H1 (cell line): Measurements from ENCODE around the gene TNNI2. TPM values are rescaled to one million over a fixed set of nuclear protein-coding genes. Genes with fewer than 3 reads are reported as not detected.

Source experiments
- CTCF ChIA-PET: fragments of 300-600 bp; sonication (Branson Sonifier 250); formaldehyde crosslinking; loops from one replicate; lab custom pipeline; 2021; ENCODE audit not compliant: partially characterized antibody; lab: Charles Lee
- POLR2A ChIA-PET: fragments of 300-600 bp; sonication (Branson Sonifier 250); formaldehyde crosslinking; loops from one replicate; lab custom pipeline; 2021; ENCODE audit warnings: inconsistent platforms; ENCODE audit not compliant: partially characterized antibody; lab: Charles Lee
- DNase-seq, 2 experiments: peaks; one replicate each; pipeline versions ENCODE4 v3.0.0 to v3.0.0-alpha.2; 2010 to 2022; ENCODE audit warnings: low spot score in 2 of 2, low read depth in 1 of 2, mixed read lengths in 1 of 2
- FAIRE-seq: peaks from 2 replicates; lab custom pipeline; 2011; peaks lifted over from hg19 to GRCh38; lab: Jason Lieb, UNC
- H2AFZ ChIP-seq: 2 replicates; pipeline ENCODE4 v1.8.1; 2012; ENCODE audit warnings: low read length, inconsistent platforms
- H2AK5ac ChIP-seq: 2 replicates; pipeline ENCODE4 v1.6.1; 2013; ENCODE audit warnings: low read depth, low read length
- H2BK120ac ChIP-seq: replicated peaks from 2 replicates; pipeline ENCODE3; 2013; ENCODE audit warnings: low read depth, low read length, inconsistent platforms
- H2BK12ac ChIP-seq: 2 replicates; pipeline ENCODE4 v1.6.1; 2013; ENCODE audit warnings: low read depth, low read length
- H2BK15ac ChIP-seq: 2 replicates; pipeline ENCODE4 v1.6.1; 2013; ENCODE audit warnings: low read length
- H2BK20ac ChIP-seq: 2 replicates; pipeline ENCODE4 v1.6.1; 2013; ENCODE audit warnings: low read length
- H2BK5ac ChIP-seq: 2 replicates; pipeline ENCODE4 v1.6.1; 2013; ENCODE audit warnings: low read depth, low read length
- H3K14ac ChIP-seq: 2 replicates; pipeline ENCODE4 v1.6.1; 2013; ENCODE audit warnings: inconsistent platforms; ENCODE audit not compliant: insufficient read length
- H3K18ac ChIP-seq: 2 replicates; pipeline ENCODE4 v1.6.1; 2013; ENCODE audit warnings: low read length; ENCODE audit errors: extremely low read depth
- H3K23ac ChIP-seq: 2 replicates; pipeline ENCODE4 v1.6.1; 2013; ENCODE audit warnings: inconsistent platforms; ENCODE audit not compliant: insufficient read length
- H3K23me2 ChIP-seq: 2 replicates; pipeline ENCODE4 v1.6.1; 2013; ENCODE audit warnings: low read depth, low read length
- H3K27ac ChIP-seq: 2 replicates; pipeline ENCODE4 v1.6.1; 2011; ENCODE audit warnings: low read depth, low read length, inconsistent platforms
- H3K27me3 ChIP-seq, 4 experiments: replicated peaks in 1 of 4; 1 replicate in 1 of 4; 2 replicates in 3 of 4; pipeline versions ENCODE4 v1.6.1 to v1.8.1; 2011 to 2013; ENCODE audit warnings: low read length in 3 of 4, mild to moderate bottlenecking in 3 of 4, inconsistent platforms in 2 of 4, mixed read lengths in 2 of 4, moderate library complexity in 1 of 4; ENCODE audit not compliant: control insufficient read depth in 3 of 4, insufficient read depth in 3 of 4; ENCODE audit errors: extremely low read depth in 1 of 4
- H3K36me3 ChIP-seq, 4 experiments: 2 replicates each; pipeline versions ENCODE4 v1.6.1 to v1.8.1; 2011 to 2013; ENCODE audit warnings: mild to moderate bottlenecking in 4 of 4, low read length in 3 of 4, moderate library complexity in 2 of 4, control low read depth in 1 of 4, inconsistent platforms in 1 of 4; ENCODE audit not compliant: insufficient read depth in 4 of 4, control insufficient read depth in 2 of 4
- H3K4ac ChIP-seq: replicated peaks from 2 replicates; pipeline ENCODE3; 2013; ENCODE audit warnings: low read length, low read depth, mixed read lengths, inconsistent platforms; ENCODE audit not compliant: insufficient read length
- H3K4me1 ChIP-seq, 4 experiments: replicated peaks in 1 of 4; 1 replicate in 1 of 4; 2 replicates in 3 of 4; pipeline versions ENCODE4 v1.6.1 to v1.8.1; 2011 to 2013; ENCODE audit warnings: low read length in 3 of 4, inconsistent platforms in 2 of 4, mixed read lengths in 1 of 4; ENCODE audit not compliant: insufficient read depth in 4 of 4, control insufficient read depth in 3 of 4
- H3K4me2 ChIP-seq, 2 experiments: 2 replicates each; pipeline versions ENCODE4 v1.6.1 to v1.8.1; 2011 to 2013; ENCODE audit warnings: low read depth in 2 of 2, low read length in 2 of 2, control low read depth in 1 of 2, inconsistent platforms in 1 of 2, mild to moderate bottlenecking in 1 of 2; ENCODE audit not compliant: insufficient read depth in 1 of 2
- H3K4me3 ChIP-seq, 4 experiments: fragments of 200-600, 300-600 bp in 1 of 4; sonication (generic), shearing (Covaris generic), sonication (Bioruptor Twin) in 1 of 4; 2 replicates each; pipeline versions ENCODE4 v1.5.1 to v1.8.1; 2011 to 2016; ENCODE audit warnings: low read length in 4 of 4, low read depth in 3 of 4, control low read depth in 2 of 4, inconsistent platforms in 2 of 4, mild to moderate bottlenecking in 2 of 4, mixed read lengths in 1 of 4, moderate library complexity in 1 of 4; ENCODE audit not compliant: insufficient read depth in 2 of 4; ENCODE audit errors: extremely low read depth in 1 of 4
- H3K56ac ChIP-seq: replicated peaks from 2 replicates; pipeline ENCODE3; 2013; ENCODE audit warnings: low read depth, mild to moderate bottlenecking, mixed read lengths, low read length, inconsistent platforms; ENCODE audit not compliant: insufficient read length
- H3K79me1 ChIP-seq: 2 replicates; pipeline ENCODE4 v1.6.1; 2013; ENCODE audit warnings: low read depth, low read length, control low read depth
- H3K79me2 ChIP-seq, 2 experiments: 2 replicates each; pipeline versions ENCODE4 v1.6.1 to v1.8.1; 2012 to 2013; ENCODE audit warnings: low read length in 2 of 2, mild to moderate bottlenecking in 2 of 2, inconsistent platforms in 1 of 2; ENCODE audit not compliant: insufficient read depth in 2 of 2, control insufficient read depth in 1 of 2
- H3K9ac ChIP-seq, 4 experiments: replicated peaks in 1 of 4; 1 replicate in 1 of 4; 2 replicates in 3 of 4; pipeline versions ENCODE4 v1.6.1 to v1.8.1; 2011 to 2013; ENCODE audit warnings: low read depth in 3 of 4, low read length in 3 of 4, control low read depth in 2 of 4, mild to moderate bottlenecking in 2 of 4, moderate library complexity in 2 of 4, inconsistent platforms in 1 of 4; ENCODE audit errors: extremely low read depth in 1 of 4
- H3K9me3 ChIP-seq, 2 experiments: 2 replicates each; pipeline versions ENCODE4 v1.6.1 to v1.8.1; 2012 to 2013; ENCODE audit warnings: mild to moderate bottlenecking in 2 of 2, moderate library complexity in 2 of 2, control low read depth in 1 of 2, inconsistent platforms in 1 of 2, low read depth in 1 of 2, low read length in 1 of 2, mixed read lengths in 1 of 2; ENCODE audit not compliant: insufficient read depth in 2 of 2
- H4K20me1 ChIP-seq, 2 experiments: replicated peaks in 1 of 2; 2 replicates each; pipeline versions ENCODE3 to v1.8.1; 2011 to 2013; ENCODE audit warnings: inconsistent platforms in 2 of 2, low read length in 2 of 2, mild to moderate bottlenecking in 1 of 2; ENCODE audit not compliant: insufficient read depth in 2 of 2, control insufficient read depth in 1 of 2
- H4K5ac ChIP-seq: 2 replicates; pipeline ENCODE4 v1.6.1; 2013; ENCODE audit warnings: low read length, low read depth, mixed read lengths, inconsistent platforms; ENCODE audit not compliant: insufficient read length
- H4K8ac ChIP-seq: 2 replicates; pipeline ENCODE4 v1.8.0; 2013; ENCODE audit warnings: mild to moderate bottlenecking, moderate library complexity, low read length, inconsistent platforms; ENCODE audit not compliant: insufficient read depth; ENCODE audit errors: extremely low read depth
- H4K91ac ChIP-seq: replicated peaks from 2 replicates; pipeline ENCODE3; 2013; ENCODE audit warnings: low read length, mixed read lengths, inconsistent platforms; ENCODE audit not compliant: insufficient read length
- GABPA ChIP-seq: IDR thresholded peaks from 2 replicates; pipeline ENCODE4 v1.6.1; 2011; ENCODE audit warnings: mild to moderate bottlenecking, low read length, moderate library complexity, borderline replicate concordance; ENCODE audit not compliant: insufficient read depth
- GTF2F1 ChIP-seq: IDR thresholded peaks from 2 replicates; pipeline ENCODE4 v1.6.1; 2012; ENCODE audit warnings: low read depth, low read length, improper control_type of control experiment, borderline replicate concordance
- HDAC2 ChIP-seq, 2 experiments: fragments of 300-600 bp in 1 of 2; sonication (generic) in 1 of 2; IDR thresholded peaks; 2 replicates each; pipeline ENCODE4 v1.6.1; 2011 to 2012; ENCODE audit warnings: low read depth in 2 of 2, low read length in 2 of 2, mild to moderate bottlenecking in 2 of 2, moderate library complexity in 2 of 2, borderline replicate concordance in 1 of 2, inconsistent platforms in 1 of 2
- POU5F1 ChIP-seq: IDR thresholded peaks from 2 replicates; pipeline ENCODE4 v1.6.1; 2011; ENCODE audit warnings: low read depth, mild to moderate bottlenecking, low read length, moderate library complexity
- RAD21 ChIP-seq, 2 experiments: IDR thresholded peaks in 1 of 2; conservative IDR thresholded peaks in 1 of 2; 2 replicates each; pipeline ENCODE4 v1.6.1; 2011; ENCODE audit warnings: low read depth in 2 of 2, low read length in 2 of 2, improper control_type of control experiment in 1 of 2, inconsistent platforms in 1 of 2, mild to moderate bottlenecking in 1 of 2, moderate library complexity in 1 of 2
- SAP30 ChIP-seq: fragments of 300-600 bp; sonication (generic); IDR thresholded peaks from 2 replicates; pipeline ENCODE4 v1.7.1; 2012; ENCODE audit warnings: low read length, moderate library complexity, mild to moderate bottlenecking, inconsistent platforms; ENCODE audit not compliant: insufficient read depth, insufficient replicate concordance
- SIRT6 ChIP-seq: IDR thresholded peaks from one replicate; pipeline ENCODE4 v1.7.1; 2012; ENCODE audit warnings: low read length, inconsistent platforms
- WGBS, 2 experiments: shearing (Covaris generic) in 1 of 2; methylation state at CpG; one replicate each; pipeline versions ENCODE4 v1.1.6 to v1.1.7; 2013 to 2015; ENCODE audit warnings: low lambda C conversion rate in 2 of 2, mixed read lengths in 2 of 2, inconsistent platforms in 1 of 2, low coverage in 1 of 2, missing lambda C conversion rate in 1 of 2; ENCODE audit not compliant: insufficient replicate concordance in 2 of 2, insufficient coverage in 1 of 2, insufficient read length in 1 of 2; ENCODE audit errors: extremely low coverage in 1 of 2, missing lambda C conversion rate in 1 of 2; 5-methylcytosine and 5-hydroxymethylcytosine counted together
- polyA plus RNA-seq, 7 experiments: library from polyadenylated mRNA; depleted of rRNA in 3 of 7; stranded (reverse) in 5 of 7; unstranded in 2 of 7; fragments of >200 nt in 5 of 7; fragments of 200-250 nt in 2 of 7; gene quantifications; 1 replicate in 5 of 7; 2 replicates in 1 of 7; 4 replicates in 1 of 7; pipeline versions ENCODE4 v1.2.1 to v1.2.3, GENCODE V29; 2011 to 2013; ENCODE audit warnings: missing spikeins in 2 of 7, mixed read lengths in 2 of 7
- total RNA-seq: library from RNA; stranded (reverse); fragmentation: NEBNext Ultra II Directional; extraction: Animal tissue kit (Norgen Biotek cat#: 25700); gene quantifications from 2 replicates; pipeline ENCODE4 v1.2.1, GENCODE V29; 2021

Gene TNNI2
- total and polyA plus RNA-seq, 2 of the 8 experiments (the other 6 are each of a cell fraction or from before 2014, with no cell fraction given) = not detected

DNA sequence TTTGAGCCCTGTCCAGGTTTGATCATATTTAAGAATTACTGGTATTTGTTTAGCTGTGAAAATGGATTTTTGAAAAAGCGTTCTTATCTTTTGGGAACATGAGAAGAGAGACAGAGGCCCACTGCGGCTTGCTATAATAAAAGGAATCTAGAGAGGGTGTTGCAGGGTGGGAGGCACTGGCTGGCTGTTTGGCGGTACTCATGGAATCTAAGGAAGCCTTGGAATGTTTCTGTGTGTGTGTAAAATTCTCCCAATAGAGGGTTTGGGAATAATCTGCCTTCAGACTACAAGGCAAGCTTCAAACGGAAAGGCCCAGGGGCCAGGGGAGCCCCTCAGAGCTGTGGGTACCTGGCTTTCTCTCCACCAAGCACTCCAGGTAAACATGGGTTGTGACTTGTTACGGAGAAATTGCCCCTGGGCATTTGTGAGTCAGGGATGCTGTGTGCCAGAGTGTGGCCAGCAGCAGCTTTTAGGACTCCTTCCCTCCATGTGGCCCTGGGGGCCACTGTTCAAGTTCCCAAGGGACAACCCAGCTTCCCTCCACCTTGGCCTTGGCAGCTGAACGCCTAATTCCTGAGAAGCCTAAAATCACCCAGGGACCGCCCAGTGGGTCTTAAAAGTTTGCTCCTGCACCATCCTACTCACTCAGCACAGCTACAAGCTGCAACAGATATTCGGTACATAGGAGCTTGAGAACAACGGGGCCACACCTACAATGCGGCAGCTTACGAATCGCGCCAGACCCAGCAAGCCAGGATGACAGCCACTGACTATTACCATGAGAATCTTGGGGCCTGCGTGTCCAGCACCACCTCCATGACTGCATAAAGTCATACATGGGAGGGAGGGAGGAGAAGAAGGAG is 18.1 kb upstream of the TNNI2 start:
- Histone ChIP-seq H3K56ac (peak overlapping the region; percentile 97), H3K18ac (no peak overlapping the region), H3K79me2 (no peaks in the 10 kb centered on the region), H3K23ac (no peak overlapping the region), H4K8ac (no peak overlapping the region; the same call in 1 of the 2 replicates), H2BK5ac (no peak overlapping the region), H2BK15ac (no peak overlapping the region), H3K79me1 (no peaks in the 10 kb centered on the region), H4K91ac (no peak overlapping the region), H3K4me2 (no peak overlapping the region), H3K9ac (no peak overlapping the region), H4K20me1 (peaks cover 0 to 8% of the 10 kb centered on the region in 2 experiments), H3K9me3 (peaks cover 0 to 7% of the 10 kb centered on the region in 2 experiments; a peak in 2 of 4 replicates), H3K23me2 (peaks cover 8% of the 10 kb centered on the region; the same call in 1 of the 2 replicates), H3K36me3 (no peaks in the 10 kb centered on the region), H2AK5ac (no peak overlapping the region), H3K4me1 (peaks cover 0 to 2% (median 0%) of the 10 kb centered on the region in 4 experiments; a peak in 3 of 7 replicates), H2BK120ac (no peak overlapping the region), H2BK12ac (no peak overlapping the region), H3K4me3 (no peak overlapping the region), H2AFZ (no peak overlapping the region), H2BK20ac (no peak overlapping the region), H3K27ac (no peak overlapping the region), H3K14ac (no peak overlapping the region), H3K4ac (no peak overlapping the region), H3K27me3 (no peaks in the 10 kb centered on the region; a peak in 1 of 7 replicates), H4K5ac (no peak overlapping the region)
- 87% methylated on average over 14 of the region's 14 CpGs; no CpG with 5 or more reads in 1 of the 2 experiments for WGBS, 2 experiments
- TF ChIP-seq HDAC2 (IDR thresholded peaks at IDR 0.05; ENCODE audit: borderline replicate concordance in 1 of 2, low read depth in 2 of 2, low read length in 2 of 2) = no peak
- no peak for TF ChIP-seq GTF2F1
- no peak for TF ChIP-seq GABPA
- no peak for TF ChIP-seq RAD21 (IDR thresholded peaks at IDR 0.05 in 1 of 2, conservative IDR thresholded peaks at IDR 0.05 in 1 of 2; ENCODE audit: low read depth in 2 of 2, low read length in 2 of 2)
- no peak for TF ChIP-seq POU5F1
- no peak for TF ChIP-seq SAP30
- TF ChIP-seq SIRT6 = no peak
- FAIRE-seq (no peak), DNase-seq (no peak)
- ChIA-PET CTCF (interaction anchor here (0.6 to 5.1 kb wide), 4 partner anchors 13 to 331 kb away, joined by 3 to 44 read pairs (median 14); partner anchors contain the start of gene SYT8), POLR2A (no interaction called here)
